Erythroblast (primary cell): Measurements from ENCODE around the gene GNA12.

ENCODE experiments used
- GATA1 ChIP-seq: IDR thresholded peaks from 2 replicates; pipeline ENCODE4 v1.6.1; 2011; ENCODE audit warnings: low read depth, mild to moderate bottlenecking, control low read depth, low read length, moderate library complexity
- POLR2A ChIP-seq: IDR thresholded peaks from 2 replicates; pipeline ENCODE4 v1.6.1; 2011; ENCODE audit warnings: mild to moderate bottlenecking, low read length

DNA sequence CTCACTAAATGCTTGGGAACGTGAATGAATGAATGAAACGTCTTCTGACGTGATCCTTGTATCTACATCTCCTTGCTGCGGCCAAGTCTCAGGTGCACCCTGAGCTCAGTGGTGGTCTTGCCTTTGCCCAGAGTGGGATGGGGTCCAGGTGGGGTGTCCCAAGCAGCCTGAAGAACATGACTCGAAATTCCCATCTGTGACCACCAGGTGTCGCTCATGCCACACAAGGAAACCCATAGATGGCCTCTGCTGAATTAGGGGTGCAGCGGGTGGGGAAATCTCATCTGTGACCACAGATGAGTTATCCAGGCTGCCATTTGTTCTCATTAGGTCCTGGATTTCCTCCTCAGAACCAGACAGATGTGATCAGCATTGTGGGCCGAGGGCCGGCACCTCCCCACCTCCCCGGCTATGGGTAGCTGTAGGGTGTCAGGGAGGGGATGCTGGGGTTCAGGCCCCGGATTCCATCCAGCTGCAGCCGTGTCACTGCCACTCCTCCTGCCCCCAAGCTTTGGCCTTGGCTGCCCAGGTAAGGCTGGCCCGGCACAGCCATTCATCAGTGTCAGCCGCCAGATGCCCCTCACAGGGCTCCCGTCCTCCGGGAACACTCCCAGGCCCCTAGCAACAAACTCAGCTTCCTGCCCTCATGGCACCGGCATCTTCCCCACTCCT, 21.0 kb upstream of the GNA12 start:
- TF ChIP-seq POLR2A (no peak), GATA1 (no peak)
